HEK293 (cell line): ENCODE results near the gene NECTIN1.
A peak's percentile ranks its signal among the peaks of the same experiment; 100 is the strongest.

Experiments
- CTCF ChIA-PET: fragments of 350-600 bp; formaldehyde crosslinking; extraction: SDS; loops from one replicate; lab custom pipeline; 2021; ENCODE audit warnings: antibody characterized with exemption; lab: Yijun Ruan, JAX
- POLR2A ChIA-PET: fragments of 300-600 bp; formaldehyde crosslinking; extraction: SDS; loops from one replicate; lab custom pipeline; 2020; ENCODE audit warnings: antibody characterized with exemption, inconsistent platforms; lab: Yijun Ruan, JAX
- H3K27ac ChIP-seq: fragments of 200-500 bp; sonication (Bioruptor generic); 2 replicates; pipeline ENCODE4 v1.5.1; 2014; ENCODE audit warnings: low read depth, low read length, control low read depth, inconsistent platforms; ENCODE audit errors: extremely low read depth
- H3K36me3 ChIP-seq, 2 experiments: fragments of 200-500 bp in 1 of 2; sonication (Bioruptor generic) in 1 of 2; 1 replicate in 1 of 2; 2 replicates in 1 of 2; pipeline ENCODE4 v1.5.1; 2014 to 2017; ENCODE audit warnings: inconsistent platforms in 2 of 2, low read length in 2 of 2; ENCODE audit not compliant: control insufficient read depth in 2 of 2, insufficient read depth in 1 of 2
- H3K4me1 ChIP-seq: fragments of 200-500 bp; sonication (Bioruptor generic); 2 replicates; pipeline ENCODE4 v1.5.1; 2014; ENCODE audit warnings: mild to moderate bottlenecking, low read length, inconsistent platforms; ENCODE audit not compliant: control insufficient read depth, insufficient read depth
- H3K4me3 ChIP-seq: 2 replicates; pipeline ENCODE4 v1.5.1; 2011; ENCODE audit warnings: low read depth, mild to moderate bottlenecking, control low read depth, low read length, moderate library complexity
- H3K9me3 ChIP-seq: fragments of 200-500 bp; sonication (Bioruptor generic); 2 replicates; pipeline ENCODE4 v1.5.1; 2014; ENCODE audit warnings: low read depth, low read length, inconsistent platforms; ENCODE audit not compliant: control insufficient read depth, insufficient read depth
- BCL11A ChIP-seq: fragments of 450-650 bp; formaldehyde crosslinking; IDR thresholded peaks from 2 replicates; pipeline ENCODE4 v1.5.1; 2016; ENCODE audit warnings: low read depth, missing biosample characterization, missing genetic modification characterization
- EGR2 ChIP-seq: fragments of 450-650 bp; formaldehyde crosslinking; IDR thresholded peaks from 2 replicates; pipeline ENCODE4 v1.5.1; 2016; ENCODE audit warnings: low read depth, missing biosample characterization, missing genetic modification characterization
- GLIS2 ChIP-seq: fragments of 450-650 bp; formaldehyde crosslinking; IDR thresholded peaks from 2 replicates; pipeline ENCODE4 v1.5.1; 2016; ENCODE audit warnings: missing biosample characterization, missing genetic modification characterization
- KLF8 ChIP-seq: fragments of 450-650 bp; formaldehyde crosslinking; IDR thresholded peaks from 2 replicates; pipeline ENCODE4 v1.5.1; 2016; ENCODE audit warnings: missing biosample characterization, missing genetic modification characterization
- REPIN1 ChIP-seq: fragments of 450-650 bp; formaldehyde crosslinking; IDR thresholded peaks from 2 replicates; pipeline ENCODE4 v1.5.1; 2017; ENCODE audit warnings: missing biosample characterization, missing genetic modification characterization, low read depth
- SCRT2 ChIP-seq: fragments of 450-650 bp; formaldehyde crosslinking; IDR thresholded peaks from 2 replicates; pipeline ENCODE4 v1.5.1; 2016; ENCODE audit warnings: missing biosample characterization, missing genetic modification characterization
- YY1 ChIP-seq: fragments of 450-650 bp; formaldehyde crosslinking; IDR thresholded peaks from 2 replicates; pipeline ENCODE4 v1.5.1; 2018; ENCODE audit warnings: missing biosample characterization, missing genetic modification characterization
- ZBTB48 ChIP-seq: fragments of 450-650 bp; formaldehyde crosslinking; IDR thresholded peaks from 2 replicates; pipeline ENCODE4 v1.5.1; 2016; ENCODE audit warnings: missing biosample characterization, missing genetic modification characterization
- ZFHX2 ChIP-seq: fragments of 450-650 bp; formaldehyde crosslinking; conservative IDR thresholded peaks from 2 replicates; pipeline ENCODE4 v1.5.1; 2016; ENCODE audit warnings: missing biosample characterization, missing genetic modification characterization
- ZNF114 ChIP-seq: fragments of 450-650 bp; formaldehyde crosslinking; IDR thresholded peaks from 2 replicates; pipeline ENCODE4 v1.5.0; 2017; ENCODE audit warnings: missing biosample characterization, missing genetic modification characterization
- ZNF302 ChIP-seq: fragments of 450-650 bp; formaldehyde crosslinking; IDR thresholded peaks from 2 replicates; pipeline ENCODE4 v1.5.1; 2016; ENCODE audit warnings: missing biosample characterization, missing genetic modification characterization, low read depth
- ZNF473 ChIP-seq: fragments of 450-650 bp; formaldehyde crosslinking; IDR thresholded peaks from 2 replicates; pipeline ENCODE4 v1.5.1; 2017; ENCODE audit warnings: missing biosample characterization, missing genetic modification characterization
- ZNF501 ChIP-seq: fragments of 450-650 bp; formaldehyde crosslinking; IDR thresholded peaks from 2 replicates; pipeline ENCODE4 v1.5.1; 2016; ENCODE audit warnings: missing biosample characterization, missing genetic modification characterization
- ZNF624 ChIP-seq: fragments of 450-650 bp; formaldehyde crosslinking; IDR thresholded peaks from 2 replicates; pipeline ENCODE4 v1.5.1; 2017; ENCODE audit warnings: missing biosample characterization, missing genetic modification characterization
- ZNF776 ChIP-seq: fragments of 450-650 bp; formaldehyde crosslinking; IDR thresholded peaks from 2 replicates; pipeline ENCODE4 v1.5.0; 2017; ENCODE audit warnings: missing biosample characterization, missing genetic modification characterization, borderline replicate concordance
- ZSCAN23 ChIP-seq: fragments of 450-650 bp; formaldehyde crosslinking; IDR thresholded peaks from 2 replicates; pipeline ENCODE4 v1.5.1; 2016; ENCODE audit warnings: missing biosample characterization, missing genetic modification characterization
- TF ChIP-seq, protein P1 (sequence below): fragments of 450-650 bp; formaldehyde crosslinking; IDR thresholded peaks from 2 replicates; pipeline ENCODE4 v1.5.1; 2017; ENCODE audit warnings: missing biosample characterization, missing genetic modification characterization
- TF ChIP-seq, protein P2 (sequence below): fragments of 450-650 bp; formaldehyde crosslinking; IDR thresholded peaks from 2 replicates; pipeline ENCODE4 v1.5.1; 2017; ENCODE audit warnings: missing biosample characterization, missing genetic modification characterization
- TF ChIP-seq, protein P3 (sequence below): fragments of 450-650 bp; formaldehyde crosslinking; IDR thresholded peaks from 2 replicates; pipeline ENCODE4 v1.5.1; 2016; ENCODE audit warnings: missing biosample characterization, missing genetic modification characterization
- TF ChIP-seq, protein P4 (sequence below): fragments of 450-650 bp; formaldehyde crosslinking; IDR thresholded peaks from 2 replicates; pipeline ENCODE4 v1.5.1; 2016; ENCODE audit warnings: missing biosample characterization, missing genetic modification characterization
- TF ChIP-seq, protein P5 (sequence below): fragments of 450-650 bp; formaldehyde crosslinking; IDR thresholded peaks from 2 replicates; pipeline ENCODE4; 2016; ENCODE audit warnings: missing biosample characterization, missing genetic modification characterization
- TF ChIP-seq, protein P6 (sequence below): fragments of 450-650 bp; formaldehyde crosslinking; IDR thresholded peaks from 2 replicates; pipeline ENCODE4 v1.5.1; 2017; ENCODE audit warnings: missing biosample characterization, missing genetic modification characterization

Gene NECTIN1

DNA sequence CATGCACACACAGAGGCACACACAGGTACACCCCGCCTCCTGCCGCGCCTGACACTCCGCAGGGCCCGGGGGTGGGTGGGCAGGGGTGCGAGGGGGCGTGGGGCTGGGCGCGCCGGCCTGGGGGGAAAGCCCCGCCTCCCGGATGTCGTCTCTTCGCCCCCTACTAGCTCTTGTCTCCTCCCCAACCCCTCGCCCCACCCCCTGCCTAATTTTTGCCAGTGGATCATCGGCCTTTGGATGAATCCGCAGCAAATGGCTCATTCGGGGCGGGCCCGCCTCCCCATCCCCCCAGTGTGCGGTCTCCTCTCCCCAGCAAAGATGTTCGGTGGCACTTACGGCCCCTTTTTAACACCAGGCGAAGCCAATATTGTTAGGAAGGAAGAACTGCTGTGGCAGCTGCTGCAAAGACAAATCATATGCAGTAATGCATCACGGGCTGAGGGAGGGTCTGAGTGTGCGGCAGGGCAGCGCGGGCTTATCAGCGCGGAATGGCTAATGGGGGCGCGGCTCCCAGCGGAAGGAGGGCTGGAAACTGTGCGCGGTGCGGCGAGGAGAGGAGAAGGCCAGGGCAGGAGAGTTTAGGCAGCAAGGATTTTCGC lies 13.4 kb upstream of the NECTIN1 start:
- Histone ChIP-seq H3K36me3 (no peaks in the 10 kb centered on the region), H3K9me3 (no peaks in the 10 kb centered on the region), H3K4me1 (peaks cover 3% of the 10 kb centered on the region; the same call in 1 of the 2 replicates), H3K27ac (no peak overlapping the region), H3K4me3 (no peak overlapping the region)
- CTCF ChIA-PET = interaction anchor here (0.6 to 1.7 kb wide), 5 partner anchors 10 to 418 kb away, joined by 3 to 6 read pairs (median 3); no protein-coding TSS in a partner anchor
- POLR2A ChIA-PET = no interaction called here
- TF ChIP-seq SCRT2 (tag by site-specific recombination) (no peak), KLF8 (tag by site-specific recombination) (no peak), ZSCAN23 (tag by site-specific recombination) (no peak)
- TF ChIP-seq, protein P1, sequence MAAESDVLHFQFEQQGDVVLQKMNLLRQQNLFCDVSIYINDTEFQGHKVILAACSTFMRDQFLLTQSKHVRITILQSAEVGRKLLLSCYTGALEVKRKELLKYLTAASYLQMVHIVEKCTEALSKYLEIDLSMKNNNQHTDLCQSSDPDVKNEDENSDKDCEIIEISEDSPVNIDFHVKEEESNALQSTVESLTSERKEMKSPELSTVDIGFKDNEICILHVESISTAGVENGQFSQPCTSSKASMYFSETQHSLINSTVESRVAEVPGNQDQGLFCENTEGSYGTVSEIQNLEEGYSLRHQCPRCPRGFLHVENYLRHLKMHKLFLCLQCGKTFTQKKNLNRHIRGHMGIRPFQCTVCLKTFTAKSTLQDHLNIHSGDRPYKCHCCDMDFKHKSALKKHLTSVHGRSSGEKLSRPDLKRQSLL (tag by site-specific recombination) = no peak
- TF ChIP-seq, protein P2, sequence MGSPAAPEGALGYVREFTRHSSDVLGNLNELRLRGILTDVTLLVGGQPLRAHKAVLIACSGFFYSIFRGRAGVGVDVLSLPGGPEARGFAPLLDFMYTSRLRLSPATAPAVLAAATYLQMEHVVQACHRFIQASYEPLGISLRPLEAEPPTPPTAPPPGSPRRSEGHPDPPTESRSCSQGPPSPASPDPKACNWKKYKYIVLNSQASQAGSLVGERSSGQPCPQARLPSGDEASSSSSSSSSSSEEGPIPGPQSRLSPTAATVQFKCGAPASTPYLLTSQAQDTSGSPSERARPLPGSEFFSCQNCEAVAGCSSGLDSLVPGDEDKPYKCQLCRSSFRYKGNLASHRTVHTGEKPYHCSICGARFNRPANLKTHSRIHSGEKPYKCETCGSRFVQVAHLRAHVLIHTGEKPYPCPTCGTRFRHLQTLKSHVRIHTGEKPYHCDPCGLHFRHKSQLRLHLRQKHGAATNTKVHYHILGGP (tag by site-specific recombination) = no peak

DNA sequence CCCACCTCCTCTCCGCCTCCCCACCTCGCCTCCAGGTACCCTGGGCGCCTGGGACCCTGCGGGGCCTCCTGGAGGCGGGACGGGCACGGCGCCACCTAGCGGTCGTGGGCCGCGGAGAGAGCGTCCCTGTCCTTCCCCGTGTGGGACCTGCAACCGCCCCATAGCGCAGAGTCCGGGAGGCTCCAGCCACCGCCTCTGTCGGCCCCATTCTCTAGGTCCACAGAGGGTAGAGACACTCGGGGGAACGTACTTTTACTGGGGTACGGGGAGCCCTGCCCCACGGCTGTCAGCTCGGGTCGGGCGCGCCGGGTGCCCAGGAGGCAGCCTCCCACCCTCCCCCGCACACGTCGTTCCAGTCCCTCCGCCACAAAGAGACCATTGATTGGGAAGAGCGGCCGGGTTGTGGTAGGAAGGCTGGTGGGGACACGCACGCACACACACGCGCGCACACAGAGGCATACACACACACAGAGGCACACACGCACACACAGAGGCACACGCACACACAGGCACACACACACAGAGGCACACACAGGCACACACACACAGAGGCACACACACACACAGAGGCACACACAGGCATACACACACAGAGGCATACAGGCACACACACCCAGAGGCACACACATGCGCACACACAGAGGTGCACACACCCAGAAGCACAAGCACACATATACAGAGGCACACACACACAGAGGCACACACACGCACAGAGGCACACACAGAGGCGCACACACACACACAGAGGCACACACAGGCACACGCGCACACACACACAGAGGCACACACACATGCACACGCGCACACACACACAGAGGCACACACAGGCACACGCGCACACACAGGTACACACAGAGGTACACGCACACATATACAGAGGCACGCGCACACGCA lies 12.6 kb upstream of the NECTIN1 start:
- CTCF ChIA-PET = no interaction called here
- H3K4me3 ChIP-seq = peak overlapping the region; percentile 23
- H3K27ac ChIP-seq = no peak overlapping the region
- H3K36me3 ChIP-seq = no peaks in the 10 kb centered on the region
- POLR2A ChIA-PET = no interaction called here
- peaks cover 3% of the 10 kb centered on the region; the same call in 1 of the 2 replicates for H3K4me1 ChIP-seq
- H3K9me3 ChIP-seq = no peaks in the 10 kb centered on the region
- TF ChIP-seq ZNF114 (tag by site-specific recombination) (no peak), ZBTB48 (tag by site-specific recombination) (no peak), ZFHX2 (tag by site-specific recombination) (peak; percentile 74), REPIN1 (tag by site-specific recombination) (no peak), ZNF302 (no peak), EGR2 (tag by site-specific recombination) (peak; percentile 69), BCL11A (tag by site-specific recombination) (no peak), ZNF501 (no peak), YY1 (no peak), ZNF624 (tag by site-specific recombination) (no peak), ZNF776 (tag by site-specific recombination) (0 out of 2 replicates have a peak, but pooled peaks have one; percentile 16), ZNF473 (tag by site-specific recombination) (0 out of 2 replicates have a peak, but pooled peaks have one; percentile 71), GLIS2 (tag by site-specific recombination) (peak; percentile 62)
- TF ChIP-seq, protein P3, sequence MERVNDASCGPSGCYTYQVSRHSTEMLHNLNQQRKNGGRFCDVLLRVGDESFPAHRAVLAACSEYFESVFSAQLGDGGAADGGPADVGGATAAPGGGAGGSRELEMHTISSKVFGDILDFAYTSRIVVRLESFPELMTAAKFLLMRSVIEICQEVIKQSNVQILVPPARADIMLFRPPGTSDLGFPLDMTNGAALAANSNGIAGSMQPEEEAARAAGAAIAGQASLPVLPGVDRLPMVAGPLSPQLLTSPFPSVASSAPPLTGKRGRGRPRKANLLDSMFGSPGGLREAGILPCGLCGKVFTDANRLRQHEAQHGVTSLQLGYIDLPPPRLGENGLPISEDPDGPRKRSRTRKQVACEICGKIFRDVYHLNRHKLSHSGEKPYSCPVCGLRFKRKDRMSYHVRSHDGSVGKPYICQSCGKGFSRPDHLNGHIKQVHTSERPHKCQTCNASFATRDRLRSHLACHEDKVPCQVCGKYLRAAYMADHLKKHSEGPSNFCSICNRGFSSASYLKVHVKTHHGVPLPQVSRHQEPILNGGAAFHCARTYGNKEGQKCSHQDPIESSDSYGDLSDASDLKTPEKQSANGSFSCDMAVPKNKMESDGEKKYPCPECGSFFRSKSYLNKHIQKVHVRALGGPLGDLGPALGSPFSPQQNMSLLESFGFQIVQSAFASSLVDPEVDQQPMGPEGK (tag by site-specific recombination) = 0 out of 2 replicates have a peak, but pooled peaks have one; percentile 30
- TF ChIP-seq, protein P4, sequence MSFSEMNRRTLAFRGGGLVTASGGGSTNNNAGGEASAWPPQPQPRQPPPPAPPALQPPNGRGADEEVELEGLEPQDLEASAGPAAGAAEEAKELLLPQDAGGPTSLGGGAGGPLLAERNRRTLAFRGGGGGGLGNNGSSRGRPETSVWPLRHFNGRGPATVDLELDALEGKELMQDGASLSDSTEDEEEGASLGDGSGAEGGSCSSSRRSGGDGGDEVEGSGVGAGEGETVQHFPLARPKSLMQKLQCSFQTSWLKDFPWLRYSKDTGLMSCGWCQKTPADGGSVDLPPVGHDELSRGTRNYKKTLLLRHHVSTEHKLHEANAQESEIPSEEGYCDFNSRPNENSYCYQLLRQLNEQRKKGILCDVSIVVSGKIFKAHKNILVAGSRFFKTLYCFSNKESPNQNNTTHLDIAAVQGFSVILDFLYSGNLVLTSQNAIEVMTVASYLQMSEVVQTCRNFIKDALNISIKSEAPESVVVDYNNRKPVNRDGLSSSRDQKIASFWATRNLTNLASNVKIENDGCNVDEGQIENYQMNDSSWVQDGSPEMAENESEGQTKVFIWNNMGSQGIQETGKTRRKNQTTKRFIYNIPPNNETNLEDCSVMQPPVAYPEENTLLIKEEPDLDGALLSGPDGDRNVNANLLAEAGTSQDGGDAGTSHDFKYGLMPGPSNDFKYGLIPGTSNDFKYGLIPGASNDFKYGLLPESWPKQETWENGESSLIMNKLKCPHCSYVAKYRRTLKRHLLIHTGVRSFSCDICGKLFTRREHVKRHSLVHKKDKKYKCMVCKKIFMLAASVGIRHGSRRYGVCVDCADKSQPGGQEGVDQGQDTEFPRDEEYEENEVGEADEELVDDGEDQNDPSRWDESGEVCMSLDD = no peak
- TF ChIP-seq, protein P5, sequence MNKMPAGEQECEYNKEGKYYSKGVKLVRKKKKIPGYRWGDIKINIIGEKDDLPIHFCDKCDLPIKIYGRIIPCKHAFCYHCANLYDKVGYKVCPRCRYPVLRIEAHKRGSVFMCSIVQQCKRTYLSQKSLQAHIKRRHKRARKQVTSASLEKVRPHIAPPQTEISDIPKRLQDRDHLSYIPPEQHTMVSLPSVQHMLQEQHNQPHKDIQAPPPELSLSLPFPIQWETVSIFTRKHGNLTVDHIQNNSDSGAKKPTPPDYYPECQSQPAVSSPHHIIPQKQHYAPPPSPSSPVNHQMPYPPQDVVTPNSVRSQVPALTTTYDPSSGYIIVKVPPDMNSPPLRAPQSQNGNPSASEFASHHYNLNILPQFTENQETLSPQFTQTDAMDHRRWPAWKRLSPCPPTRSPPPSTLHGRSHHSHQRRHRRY = no peak
- TF ChIP-seq, protein P6, sequence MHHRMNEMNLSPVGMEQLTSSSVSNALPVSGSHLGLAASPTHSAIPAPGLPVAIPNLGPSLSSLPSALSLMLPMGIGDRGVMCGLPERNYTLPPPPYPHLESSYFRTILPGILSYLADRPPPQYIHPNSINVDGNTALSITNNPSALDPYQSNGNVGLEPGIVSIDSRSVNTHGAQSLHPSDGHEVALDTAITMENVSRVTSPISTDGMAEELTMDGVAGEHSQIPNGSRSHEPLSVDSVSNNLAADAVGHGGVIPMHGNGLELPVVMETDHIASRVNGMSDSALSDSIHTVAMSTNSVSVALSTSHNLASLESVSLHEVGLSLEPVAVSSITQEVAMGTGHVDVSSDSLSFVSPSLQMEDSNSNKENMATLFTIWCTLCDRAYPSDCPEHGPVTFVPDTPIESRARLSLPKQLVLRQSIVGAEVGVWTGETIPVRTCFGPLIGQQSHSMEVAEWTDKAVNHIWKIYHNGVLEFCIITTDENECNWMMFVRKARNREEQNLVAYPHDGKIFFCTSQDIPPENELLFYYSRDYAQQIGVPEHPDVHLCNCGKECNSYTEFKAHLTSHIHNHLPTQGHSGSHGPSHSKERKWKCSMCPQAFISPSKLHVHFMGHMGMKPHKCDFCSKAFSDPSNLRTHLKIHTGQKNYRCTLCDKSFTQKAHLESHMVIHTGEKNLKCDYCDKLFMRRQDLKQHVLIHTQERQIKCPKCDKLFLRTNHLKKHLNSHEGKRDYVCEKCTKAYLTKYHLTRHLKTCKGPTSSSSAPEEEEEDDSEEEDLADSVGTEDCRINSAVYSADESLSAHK (tag by site-specific recombination) = no peak
